H1 (cell line): Measurements from ENCODE around the gene STAG1. TPM values are rescaled to one million over a fixed set of nuclear protein-coding genes. Genes with fewer than 3 reads are reported as not detected.

Experiments
- CHD7 ChIP-seq: fragments of 300-600 bp; sonication (generic); IDR thresholded peaks from 2 replicates; pipeline ENCODE4 v1.7.1; 2012; ENCODE audit warnings: low read length, moderate library complexity, mild to moderate bottlenecking, inconsistent platforms; ENCODE audit not compliant: insufficient replicate concordance
- polyA plus RNA-seq, 7 experiments: library from polyadenylated mRNA; depleted of rRNA in 3 of 7; stranded (reverse) in 5 of 7; unstranded in 2 of 7; fragments of >200 nt in 5 of 7; fragments of 200-250 nt in 2 of 7; gene quantifications; 1 replicate in 5 of 7; 2 replicates in 1 of 7; 4 replicates in 1 of 7; pipeline versions ENCODE4 v1.2.1 to v1.2.3, GENCODE V29; 2011 to 2013; ENCODE audit warnings: missing spikeins in 2 of 7, mixed read lengths in 2 of 7
- total RNA-seq: library from RNA; stranded (reverse); fragmentation: NEBNext Ultra II Directional; extraction: Animal tissue kit (Norgen Biotek cat#: 25700); gene quantifications from 2 replicates; pipeline ENCODE4 v1.2.1, GENCODE V29; 2021

The STAG1 gene
- total and polyA plus RNA-seq, 2 of the 8 experiments (the other 6 are each of a cell fraction or from before 2014, with no cell fraction given): 4.6 to 23.4 TPM

GRCh38 chr3:136714020-136714419 lies 38.2 kb downstream of the STAG1 start (continued):
- no peak for TF ChIP-seq CHD7
